ENCODE measurements around the gene UBE2K.

The UBE2K gene

GRCh38 chr4:39758176-39758575 is 60.2 kb downstream of the UBE2K start:
- H3K4me3 ChIP-seq (ENCODE audit: control insufficient read depth, low read depth, low read length), result no peak overlapping the region
- DNase-seq (ENCODE audit: low read depth), result no peak
- no peak for TF ChIP-seq CTCF (conservative IDR thresholded peaks at IDR 0.05; ENCODE audit: control insufficient read depth, insufficient read depth, low read depth, low read length)

DNA sequence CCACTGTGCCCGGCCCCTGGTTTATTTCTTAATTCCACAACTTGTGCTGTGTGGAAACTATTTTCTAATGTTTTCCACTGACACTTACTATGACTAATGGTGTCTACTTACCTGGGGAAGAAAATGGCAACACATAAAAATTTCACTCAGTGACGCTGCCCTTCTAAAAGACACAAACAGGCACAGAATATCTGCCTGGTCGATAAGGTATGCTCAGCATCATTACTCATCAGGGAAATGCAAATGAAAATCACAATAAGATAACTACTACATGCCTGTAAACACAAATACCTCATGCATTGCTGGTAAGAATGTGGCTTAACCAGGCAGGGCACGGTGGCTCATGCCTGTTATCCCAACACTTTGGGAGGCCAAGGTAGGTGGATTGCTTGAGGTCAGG is 61.6 kb downstream of the UBE2K start:
- H3K4me3 ChIP-seq (ENCODE audit: control insufficient read depth, low read depth, low read length), result no peak overlapping the region
- no peak for DNase-seq (ENCODE audit: low read depth)
- no peak for TF ChIP-seq CTCF (conservative IDR thresholded peaks at IDR 0.05; ENCODE audit: control insufficient read depth, insufficient read depth, low read depth, low read length)

- no peak for DNase-seq (ENCODE audit: low read depth)
- TF ChIP-seq CTCF (conservative IDR thresholded peaks at IDR 0.05; ENCODE audit: control insufficient read depth, insufficient read depth, low read depth, low read length), result no peak
- H3K4me3 ChIP-seq (ENCODE audit: control insufficient read depth, low read depth, low read length), result no peak overlapping the region
Measured at GRCh38 chr4:39761005-39761667, 63.2 kb downstream of the UBE2K start.

GRCh38 chr4:39763714-39764572 is 66.0 kb downstream of the UBE2K start:
- no peak for TF ChIP-seq CTCF (conservative IDR thresholded peaks at IDR 0.05; ENCODE audit: control insufficient read depth, insufficient read depth, low read depth, low read length)
- DNase-seq (ENCODE audit: low read depth), result no peak
- no peak overlapping the region for H3K4me3 ChIP-seq (ENCODE audit: control insufficient read depth, low read depth, low read length)

DNA sequence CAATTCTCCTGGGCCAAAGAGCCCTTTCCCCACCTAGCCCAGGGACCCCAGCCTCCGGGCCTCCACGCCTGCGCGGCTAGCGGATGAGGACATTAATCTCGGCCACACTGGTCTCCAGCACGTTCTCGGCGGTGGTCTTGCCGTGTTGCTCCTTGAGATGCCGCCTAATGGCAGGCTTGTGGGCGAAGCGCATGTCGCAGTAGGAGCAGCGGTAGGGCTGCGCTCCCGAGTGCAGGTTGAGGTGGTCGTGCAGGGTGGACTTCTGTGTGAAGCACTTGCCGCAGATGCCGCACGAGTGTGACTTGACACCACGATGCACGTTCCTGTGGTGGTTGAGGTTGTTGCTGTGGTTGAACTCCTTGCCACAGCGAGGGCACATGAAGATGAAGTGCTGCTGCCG is 72.1 kb downstream of the UBE2K start:
- DNase-seq (ENCODE audit: low read depth), result no peak
- TF ChIP-seq CTCF (conservative IDR thresholded peaks at IDR 0.05; ENCODE audit: control insufficient read depth, insufficient read depth, low read depth, low read length), result no peak
- no peak overlapping the region for H3K4me3 ChIP-seq (ENCODE audit: control insufficient read depth, low read depth, low read length)

DNA sequence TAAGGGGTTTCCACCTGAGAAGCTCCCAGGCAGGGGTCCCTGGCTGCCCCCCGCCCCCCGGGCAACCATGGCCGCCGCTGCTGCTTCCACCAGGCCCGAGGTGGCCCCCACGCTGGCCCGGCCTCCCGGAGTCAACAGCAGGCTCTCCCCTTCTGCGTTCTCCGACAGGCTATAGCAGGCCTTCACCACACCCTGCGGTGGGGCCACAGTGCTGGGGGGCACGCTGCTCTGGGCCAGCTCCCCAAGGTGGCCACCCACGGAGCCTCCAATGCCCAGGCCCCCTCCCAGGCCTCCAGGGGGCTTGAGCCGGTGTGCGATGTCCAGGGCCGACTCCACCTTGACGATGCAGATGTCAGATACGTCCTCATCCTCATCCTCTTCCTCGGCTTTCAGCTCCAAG is 72.5 kb downstream of the UBE2K start:
- TF ChIP-seq CTCF (conservative IDR thresholded peaks at IDR 0.05; ENCODE audit: control insufficient read depth, insufficient read depth, low read depth, low read length), result no peak

More for the DNA sequence above, 72.5 kb downstream of the UBE2K start:
- no peak for DNase-seq (ENCODE audit: low read depth)
- H3K4me3 ChIP-seq (ENCODE audit: control insufficient read depth, low read depth, low read length), result no peak overlapping the region

All from fibroblast of mammary gland (primary cell).